Measurements from ENCODE around the gene TRIM62.

TRIM62 gene

DNA sequence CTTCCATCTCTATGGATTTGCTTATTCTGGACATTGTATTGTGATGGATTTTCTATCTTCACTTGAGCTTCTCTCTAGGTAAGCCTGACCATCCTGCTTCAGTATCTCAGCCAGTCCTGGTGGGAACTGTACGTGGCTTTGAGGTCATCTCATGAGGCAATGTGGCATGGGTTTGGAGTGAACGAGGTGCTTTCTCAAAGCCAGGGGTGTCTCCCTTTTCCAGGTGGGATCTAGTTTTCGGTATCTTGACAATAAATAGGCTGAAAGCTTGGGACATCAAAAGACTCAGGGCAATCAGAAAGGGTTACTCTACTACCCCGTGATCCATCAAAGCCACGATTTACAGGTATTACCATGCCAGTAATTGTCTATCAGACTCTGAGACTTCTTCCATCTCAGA, 60.1 kb downstream of the TRIM62 start:
- Histone ChIP-seq H3K4me3 (ENCODE audit: low read length) (no peak overlapping the region), H3K9me3 (replicated peaks; ENCODE audit: insufficient read depth, low read length) (no peaks in the 10 kb centered on the region), H3F3A (ENCODE audit: insufficient read depth, low read length) (no peaks in the 10 kb centered on the region), H3K36me3 (replicated peaks; ENCODE audit: insufficient read depth, low read length) (no peaks in the 10 kb centered on the region), H3K9ac (ENCODE audit: low read length) (no peak overlapping the region), H3K27me3 (replicated peaks; ENCODE audit: insufficient read depth, low read length) (no peaks in the 10 kb centered on the region), H3K27ac (ENCODE audit: low read length) (no peak overlapping the region), H3K79me2 (ENCODE audit: low read length) (peaks cover 14% of the 10 kb centered on the region), H3K9me2 (replicated peaks; ENCODE audit: insufficient read depth, low read length) (no peaks in the 10 kb centered on the region), H2AFZ (ENCODE audit: low read length) (no peak overlapping the region), H3K4me2 (ENCODE audit: low read depth, low read length) (no peak overlapping the region), H4K20me1 (ENCODE audit: insufficient read depth, low read length) (no peaks in the 10 kb centered on the region), H3K4me1 (ENCODE audit: low read length) (no peaks in the 10 kb centered on the region)
- TF ChIP-seq EZH2phosphoT487 (IDR thresholded peaks at IDR 0.05; ENCODE audit: low read length) (no peak), EZH2 (optimal IDR thresholded peaks at IDR 0.05; ENCODE audit: low read depth, low read length) (no peak), CTCF (IDR thresholded peaks at IDR 0.05; ENCODE audit: low read length) (no peak)
- DNase-seq, result no peak

DNA sequence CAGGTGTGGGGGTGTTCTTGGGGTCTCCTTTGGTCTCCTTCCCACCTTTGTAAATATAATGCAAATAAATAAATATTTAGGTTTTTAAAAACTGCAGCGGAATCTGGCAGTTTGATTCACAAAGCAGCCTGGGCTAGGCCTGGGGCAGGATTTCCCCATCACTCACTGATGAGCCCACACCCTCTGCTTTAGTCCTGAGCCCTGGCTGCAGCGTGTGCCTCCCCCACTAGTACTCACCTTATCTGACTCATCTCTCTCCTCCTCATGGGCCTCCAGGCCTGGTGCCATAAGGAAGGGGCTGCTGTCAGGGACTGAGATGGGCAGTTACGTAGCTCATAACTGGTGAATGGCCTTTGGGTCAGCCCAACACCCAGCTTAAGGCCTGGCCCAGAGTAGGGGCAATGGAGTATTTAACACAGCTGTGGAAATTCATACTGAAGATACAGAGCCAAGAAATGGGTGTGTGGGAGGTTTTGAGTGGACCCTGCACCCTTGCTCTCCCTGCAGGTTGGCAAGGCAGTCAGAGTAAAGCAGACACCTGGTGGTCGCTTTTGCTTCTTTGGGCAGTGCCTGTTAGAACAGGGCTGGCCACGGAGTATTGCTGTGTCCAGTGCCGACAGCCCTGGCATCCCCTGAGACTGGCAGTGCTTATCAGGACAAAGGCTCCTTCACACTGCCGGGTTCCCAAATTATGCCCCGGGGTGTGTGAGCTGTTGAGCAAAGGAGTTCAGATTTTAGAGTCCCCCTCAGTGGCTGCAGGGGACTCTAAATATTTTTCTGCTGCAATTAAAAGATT, 61.2 kb downstream of the TRIM62 start:
- Histone ChIP-seq H3K4me3 (ENCODE audit: low read length) (no peak overlapping the region), H3K79me2 (ENCODE audit: low read length) (0 out of 2 replicates have a peak, but pooled peaks cover 5% of the 10 kb centered on the region), H3K27ac (ENCODE audit: low read length) (no peak overlapping the region), H3K4me2 (ENCODE audit: low read depth, low read length) (no peak overlapping the region), H4K20me1 (ENCODE audit: insufficient read depth, low read length) (no peaks in the 10 kb centered on the region), H3K9me3 (replicated peaks; ENCODE audit: insufficient read depth, low read length) (no peaks in the 10 kb centered on the region), H3K9ac (ENCODE audit: low read length) (no peak overlapping the region), H2AFZ (ENCODE audit: low read length) (no peak overlapping the region), H3K4me1 (ENCODE audit: low read length) (no peaks in the 10 kb centered on the region), H3K9me2 (replicated peaks; ENCODE audit: insufficient read depth, low read length) (no peaks in the 10 kb centered on the region), H3F3A (ENCODE audit: insufficient read depth, low read length) (no peaks in the 10 kb centered on the region), H3K27me3 (replicated peaks; ENCODE audit: insufficient read depth, low read length) (no peaks in the 10 kb centered on the region), H3K36me3 (replicated peaks; ENCODE audit: insufficient read depth, low read length) (no peaks in the 10 kb centered on the region)
- DNase-seq, result no peak
- TF ChIP-seq EZH2phosphoT487 (IDR thresholded peaks at IDR 0.05; ENCODE audit: low read length), result no peak
- no peak for TF ChIP-seq EZH2 (optimal IDR thresholded peaks at IDR 0.05; ENCODE audit: low read depth, low read length)
- no peak for TF ChIP-seq CTCF (IDR thresholded peaks at IDR 0.05; ENCODE audit: low read length)

DNA sequence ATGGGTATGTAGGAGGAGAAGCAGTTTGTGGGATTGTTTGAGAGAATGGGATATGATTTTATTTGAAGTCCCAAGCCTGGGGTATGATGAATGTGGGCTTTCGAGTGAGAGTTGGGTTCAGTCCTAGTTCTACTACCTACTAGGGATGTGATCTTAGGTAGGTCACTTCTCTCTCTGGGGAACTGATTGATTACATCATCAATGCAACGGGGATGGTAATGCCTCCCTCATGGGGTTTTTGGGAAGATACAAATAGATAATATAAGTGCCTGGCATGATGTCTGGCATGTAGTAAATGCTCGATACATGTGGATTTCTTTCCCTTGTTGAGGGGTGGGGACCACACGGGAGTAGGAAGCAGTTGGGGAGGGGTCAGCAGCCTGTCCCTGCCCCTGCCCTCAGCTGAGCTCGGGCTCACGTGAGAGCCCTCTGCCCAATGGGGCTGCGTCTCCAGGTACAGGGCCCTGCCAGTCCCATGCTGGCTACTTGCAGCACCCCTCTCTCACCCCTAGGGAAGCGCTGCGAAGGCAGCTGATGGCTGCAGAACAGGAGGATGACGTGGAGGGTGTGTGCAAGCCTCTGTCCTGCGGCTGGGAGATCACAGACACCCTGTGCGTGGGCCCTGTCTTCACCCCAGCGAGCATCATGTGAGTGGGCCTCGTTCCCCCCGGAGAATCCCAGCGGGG, 62.2 kb downstream of the TRIM62 start:
- H3K4me1 ChIP-seq (ENCODE audit: low read length), result no peaks in the 10 kb centered on the region
- no peaks in the 10 kb centered on the region for H3K27me3 ChIP-seq (replicated peaks; ENCODE audit: insufficient read depth, low read length)
- no peaks in the 10 kb centered on the region for H4K20me1 ChIP-seq (ENCODE audit: insufficient read depth, low read length)
- H3K9ac ChIP-seq (ENCODE audit: low read length), result no peak overlapping the region
- H3K79me2 ChIP-seq (ENCODE audit: low read length), result no peaks in the 10 kb centered on the region
- no peaks in the 10 kb centered on the region for H3K9me3 ChIP-seq (replicated peaks; ENCODE audit: insufficient read depth, low read length)
- no peaks in the 10 kb centered on the region for H3K9me2 ChIP-seq (replicated peaks; ENCODE audit: insufficient read depth, low read length)
- H3K36me3 ChIP-seq (replicated peaks; ENCODE audit: insufficient read depth, low read length), result no peaks in the 10 kb centered on the region
- H3F3A ChIP-seq (ENCODE audit: insufficient read depth, low read length), result no peaks in the 10 kb centered on the region
- no peak overlapping the region for H3K27ac ChIP-seq (ENCODE audit: low read length)
- H3K4me3 ChIP-seq (ENCODE audit: low read length), result no peak overlapping the region
- H3K4me2 ChIP-seq (ENCODE audit: low read depth, low read length), result no peak overlapping the region
- DNase-seq, result no peak
- H2AFZ ChIP-seq (ENCODE audit: low read length), result no peak overlapping the region
- no peak for TF ChIP-seq EZH2phosphoT487 (IDR thresholded peaks at IDR 0.05; ENCODE audit: low read length)
- TF ChIP-seq CTCF (IDR thresholded peaks at IDR 0.05; ENCODE audit: low read length), result no peak
- no peak for TF ChIP-seq EZH2 (optimal IDR thresholded peaks at IDR 0.05; ENCODE audit: low read depth, low read length)
